Body of pancreas (tissue), 4 donors: ENCODE data around the gene MAP4K2.

Experiments
- CTCF ChIP-seq, 7 experiments: fragments of 450-650 bp in 4 of 7; fragments of 200-600 bp in 3 of 7; sonication (generic) in 3 of 7; IDR thresholded peaks; one replicate each; pipeline ENCODE4 v1.5.1; 2016 to 2019; ENCODE audit warnings: antibody characterized with exemption in 7 of 7
- POLR2A ChIP-seq, 3 donors: fragments of 450-650 bp; IDR thresholded peaks; one replicate each; pipeline ENCODE4 v1.6.1; 2016; ENCODE audit warnings: antibody characterized with exemption in 3 of 3, mild to moderate bottlenecking in 2 of 3

GRCh38 chr11:64801561-64802369, 1.2 kb downstream of the MAP4K2 start:
- TF ChIP-seq CTCF (IDR thresholded peaks at IDR 0.05) (no peak), POLR2A (IDR thresholded peaks at IDR 0.05) (no peak)
